Hematopoietic multipotent progenitor cell treated with erythropoietin and hydrocortisone succinate and interleukin-3 and kit ligand, for 17 days (in vitro differentiated cells): ENCODE data around the gene PTPRK.

ENCODE experiments used
- DNase-seq: peaks from one replicate; pipeline ENCODE4 v3.0.0-alpha.2; 2015; ENCODE audit warnings: low spot score

PTPRK gene

DNA sequence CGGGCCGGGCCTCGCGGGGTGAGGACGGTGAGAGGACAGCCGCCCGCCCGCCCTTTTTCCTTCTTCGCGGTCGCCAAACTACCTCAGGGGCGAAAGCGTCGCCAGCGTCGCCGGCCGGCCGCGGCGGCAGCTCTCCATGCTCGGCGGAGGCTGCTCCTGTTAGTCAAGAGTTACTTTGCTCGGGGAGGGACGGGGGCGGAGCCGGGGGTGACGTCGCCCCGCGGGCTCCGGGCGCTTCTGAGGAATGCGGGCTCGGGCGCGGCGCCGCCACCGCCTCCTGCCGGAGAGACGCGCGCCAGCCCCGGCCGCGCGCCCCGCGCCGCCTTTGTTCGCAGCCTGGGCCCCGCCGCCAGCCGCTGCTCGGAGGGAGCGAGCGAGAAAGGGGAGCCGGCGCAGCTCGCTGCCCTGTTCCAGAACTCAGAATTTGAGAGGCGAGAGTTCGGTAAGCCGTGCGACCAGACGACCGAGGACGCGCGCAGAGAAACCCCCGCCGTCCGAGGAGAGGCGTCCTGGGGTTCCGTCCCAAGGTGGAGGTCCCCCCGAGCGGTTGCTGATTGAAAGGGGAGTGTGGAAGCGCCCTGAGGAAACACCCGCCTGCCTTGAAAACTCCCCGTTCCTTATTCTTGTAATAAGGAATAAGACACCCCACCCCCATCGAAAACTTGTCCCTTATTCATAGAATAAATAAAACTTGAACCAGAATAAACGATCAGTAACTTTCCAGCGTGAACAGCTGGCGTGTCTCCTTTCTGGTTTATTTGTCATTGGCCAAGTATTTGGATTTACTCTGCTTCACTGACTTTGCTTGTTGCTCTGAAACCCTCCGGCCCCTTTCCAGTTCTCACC, at the start of gene PTPRK:
Gene PTPRK (minus strand): TSS at position 164 of the 846 bp plus-strand sequence. CDS start 241 bp downstream, outside the sequence.
- DNase-seq: no peak

DNA sequence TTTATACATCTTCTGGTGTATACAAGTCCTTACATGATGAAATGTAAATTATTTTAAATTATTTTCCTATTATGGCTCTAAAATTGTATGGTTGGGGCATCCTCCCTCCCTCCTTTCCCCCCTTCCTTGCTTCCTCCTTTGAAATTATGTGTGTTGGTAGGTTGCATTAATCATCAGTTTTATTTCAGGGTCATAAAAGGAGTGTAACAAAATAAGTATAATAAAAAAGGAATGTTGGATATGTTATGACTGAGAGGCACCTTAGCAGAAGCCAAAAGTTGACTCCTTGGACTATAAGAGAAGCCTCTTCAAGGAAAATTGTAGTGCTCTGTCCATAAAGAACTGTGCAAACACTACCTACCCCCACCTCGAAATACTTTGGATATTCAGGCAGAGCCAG, 46.6 kb upstream of the PTPRK start:
- no peak for DNase-seq

GRCh38 chr6:128560966-128561365, 40.6 kb upstream of the PTPRK start:
- DNase-seq: no peak

GRCh38 chr6:128558924-128559323, 38.5 kb upstream of the PTPRK start:
- no peak for DNase-seq

GRCh38 chr6:128558021-128558420, 37.6 kb upstream of the PTPRK start:
- no peak for DNase-seq

DNA sequence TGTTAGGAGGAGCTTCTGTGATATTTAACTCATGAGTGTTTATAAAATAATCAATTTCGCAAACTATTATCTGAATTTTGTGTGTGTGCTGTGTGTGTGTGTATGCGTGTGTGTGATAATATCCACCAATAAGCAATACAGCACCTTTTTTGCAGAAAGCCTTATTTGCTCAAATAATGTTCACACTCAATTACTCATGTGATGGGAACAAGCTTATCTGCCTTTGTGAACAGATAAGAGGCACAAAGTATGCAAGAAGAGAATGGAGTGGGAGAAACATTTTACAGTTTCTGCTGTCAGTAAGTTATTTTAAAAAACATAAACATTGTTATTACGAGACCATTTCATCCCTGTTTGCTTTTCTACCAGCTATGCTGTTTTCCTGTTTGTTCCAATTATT, 36.7 kb upstream of the PTPRK start:
- DNase-seq: no peak

DNA sequence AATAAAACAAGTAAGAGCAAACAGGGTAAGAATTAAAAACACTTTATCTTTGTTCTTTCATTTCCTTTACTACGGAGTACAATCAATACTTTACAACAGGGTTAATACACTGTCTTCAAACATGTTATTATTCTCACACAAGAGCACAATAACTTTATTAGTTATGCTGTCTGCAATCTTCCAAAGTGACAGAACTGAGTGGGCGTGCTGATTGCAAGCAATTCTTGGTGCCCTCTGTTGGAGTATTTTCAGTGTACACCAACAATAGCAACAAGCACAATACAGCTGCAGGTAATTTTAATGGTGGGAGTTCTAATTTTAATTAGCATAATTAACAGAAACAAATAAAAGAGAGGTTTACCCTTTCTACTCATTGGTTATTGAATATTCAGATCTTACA, 33.9 kb upstream of the PTPRK start:
- DNase-seq: no peak

DNA sequence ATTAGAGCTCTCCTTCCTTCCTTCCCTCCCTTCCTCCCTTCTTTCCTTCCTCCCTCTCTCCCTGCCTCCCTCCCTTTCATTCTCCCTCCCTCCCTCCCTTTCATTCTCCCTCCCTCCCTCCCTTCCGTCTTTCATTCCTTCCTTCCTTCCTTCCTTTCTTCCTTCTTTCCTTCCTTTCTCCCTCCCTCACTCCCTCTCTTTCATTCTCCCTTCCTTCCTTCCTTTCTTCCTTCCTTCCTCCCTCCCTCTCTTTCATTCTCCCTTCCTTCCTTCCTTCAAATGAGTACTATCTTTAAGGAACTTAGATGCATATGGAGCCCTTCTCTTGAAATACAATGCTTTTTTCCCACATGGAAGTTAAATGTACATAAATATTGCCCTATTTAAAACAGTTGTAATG, 20.9 kb upstream of the PTPRK start:
- DNase-seq: no peak

DNA sequence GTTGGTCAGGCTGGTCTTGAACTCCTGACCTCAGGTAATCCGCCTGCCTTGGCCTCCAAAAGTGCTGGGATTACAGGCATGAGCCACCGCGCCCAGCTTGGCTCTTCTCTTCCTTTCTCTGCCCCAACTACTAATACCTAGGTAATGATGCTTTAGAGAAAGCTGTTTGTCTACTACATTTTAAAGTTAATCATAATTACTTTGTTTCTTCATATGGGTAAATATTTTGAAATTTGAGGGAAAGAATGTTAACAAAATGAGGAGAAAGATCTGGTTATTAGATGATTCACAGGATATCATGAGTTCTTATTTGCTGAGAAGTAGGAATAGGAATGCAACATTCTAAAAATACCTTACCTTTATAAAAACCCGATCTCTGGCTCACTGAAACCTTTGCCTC, 18.4 kb upstream of the PTPRK start:
- DNase-seq: no peak

DNA sequence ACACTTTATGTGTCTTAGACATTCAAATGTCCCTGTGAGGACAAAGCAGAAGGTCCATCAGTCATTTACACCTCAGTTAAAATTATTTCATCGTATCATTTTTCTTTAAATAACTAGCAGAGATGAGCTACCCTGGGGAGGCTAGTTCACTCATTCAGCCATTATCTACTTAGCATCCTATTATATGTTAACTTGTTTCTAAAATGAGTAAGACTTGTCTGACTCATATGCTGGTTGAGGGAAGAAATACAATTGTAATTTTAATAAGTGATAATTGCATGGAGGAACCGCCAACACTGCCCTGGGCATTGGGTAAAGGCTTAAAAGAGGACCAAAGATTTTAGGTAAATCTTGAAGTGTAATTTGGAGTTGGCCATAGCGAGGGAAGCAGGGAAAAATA, 12.4 kb upstream of the PTPRK start:
- no peak for DNase-seq

DNA sequence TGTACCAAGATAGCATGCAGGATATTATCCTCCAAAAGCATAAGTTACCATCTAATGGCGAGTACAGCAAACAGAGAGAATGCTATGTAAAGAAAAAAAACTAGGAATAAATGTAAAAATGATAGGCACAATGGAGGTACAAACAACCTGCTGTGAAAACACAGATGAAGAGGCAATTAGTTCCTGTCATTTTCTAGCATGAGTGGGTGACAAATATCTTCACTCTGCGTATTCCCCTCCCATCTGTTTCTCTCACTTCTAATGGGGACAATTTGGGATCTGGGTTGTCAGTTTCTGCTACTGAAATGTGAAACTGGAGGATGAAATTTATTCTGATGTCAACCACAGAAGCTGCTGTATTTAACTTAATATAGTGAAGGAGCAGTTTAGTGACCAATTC, 11.7 kb upstream of the PTPRK start:
- DNase-seq: no peak

GRCh38 chr6:128531696-128532095, 11.3 kb upstream of the PTPRK start:
- no peak for DNase-seq

- DNase-seq: no peak
These were observed 7.8 kb upstream of the PTPRK start for GRCh38 chr6:128528241-128528640.

DNA sequence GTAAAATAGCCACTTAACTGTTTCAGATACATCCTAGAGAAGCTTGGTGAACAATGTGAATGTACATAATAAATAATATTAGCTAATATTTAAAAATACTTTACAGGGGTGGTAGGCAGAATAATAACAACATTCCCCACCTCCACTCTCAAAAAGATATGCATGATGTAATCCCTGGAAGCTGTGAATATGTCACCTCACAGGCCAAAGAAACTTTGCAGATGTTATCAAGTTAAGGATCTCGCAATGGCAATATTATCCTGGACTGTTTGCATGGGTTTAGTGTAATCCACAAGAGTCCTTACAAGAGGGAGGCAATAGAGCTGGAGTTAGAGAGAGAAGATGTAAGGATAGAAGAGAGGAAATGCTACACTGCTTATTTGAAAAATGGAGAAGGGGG, 7.0 kb upstream of the PTPRK start:
- DNase-seq: no peak

- DNase-seq: no peak
These were observed 5.9 kb upstream of the PTPRK start for GRCh38 chr6:128526152-128526914.

DNA sequence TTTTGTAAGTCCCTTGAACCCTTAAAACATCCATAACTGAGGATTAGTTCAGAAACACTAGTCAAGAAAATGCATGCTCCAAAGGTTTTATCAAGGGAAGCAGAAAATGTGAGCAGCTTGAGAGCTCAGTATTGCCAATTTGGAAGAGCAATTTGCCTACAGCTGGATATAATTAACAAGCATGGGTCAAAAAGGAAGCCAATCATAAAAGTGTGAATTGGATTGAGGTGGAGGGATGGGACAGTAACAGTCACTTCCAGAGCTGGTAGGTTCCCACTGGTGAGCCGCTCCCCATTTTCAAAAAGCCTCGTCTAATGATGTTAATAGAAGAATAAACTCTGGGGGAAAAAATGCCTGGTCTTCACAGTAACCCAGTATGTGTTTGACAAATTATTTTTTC, 5.0 kb upstream of the PTPRK start:
- no peak for DNase-seq

GRCh38 chr6:128521282-128521632, 858 bp upstream of the PTPRK start:
- DNase-seq: no peak

DNA sequence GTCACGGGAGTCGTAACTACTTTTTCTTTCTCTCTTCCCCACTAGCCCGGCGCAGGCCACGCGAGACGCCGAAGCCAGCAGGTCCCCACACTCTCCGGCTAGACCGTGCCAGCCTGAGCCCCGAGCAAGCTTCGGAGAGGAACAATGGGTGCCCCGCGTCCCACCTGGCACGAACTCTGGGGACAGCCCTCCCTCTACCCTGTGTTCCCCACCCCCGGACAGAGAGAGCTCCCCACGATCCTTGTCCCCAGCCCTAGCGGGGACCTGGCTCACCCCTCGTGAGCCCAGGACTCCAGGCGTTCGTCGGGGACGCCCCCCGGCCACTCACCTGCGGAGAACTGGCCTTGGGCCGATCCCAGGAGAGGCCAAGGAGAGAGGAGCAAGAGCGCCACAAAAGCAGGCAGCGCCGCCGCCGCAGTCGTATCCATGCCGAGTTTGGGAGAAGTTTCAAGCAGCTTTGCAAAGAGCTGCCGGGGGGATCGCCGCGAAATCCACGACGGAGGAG, 416 bp downstream of the PTPRK start:
- DNase-seq: no peak

DNA sequence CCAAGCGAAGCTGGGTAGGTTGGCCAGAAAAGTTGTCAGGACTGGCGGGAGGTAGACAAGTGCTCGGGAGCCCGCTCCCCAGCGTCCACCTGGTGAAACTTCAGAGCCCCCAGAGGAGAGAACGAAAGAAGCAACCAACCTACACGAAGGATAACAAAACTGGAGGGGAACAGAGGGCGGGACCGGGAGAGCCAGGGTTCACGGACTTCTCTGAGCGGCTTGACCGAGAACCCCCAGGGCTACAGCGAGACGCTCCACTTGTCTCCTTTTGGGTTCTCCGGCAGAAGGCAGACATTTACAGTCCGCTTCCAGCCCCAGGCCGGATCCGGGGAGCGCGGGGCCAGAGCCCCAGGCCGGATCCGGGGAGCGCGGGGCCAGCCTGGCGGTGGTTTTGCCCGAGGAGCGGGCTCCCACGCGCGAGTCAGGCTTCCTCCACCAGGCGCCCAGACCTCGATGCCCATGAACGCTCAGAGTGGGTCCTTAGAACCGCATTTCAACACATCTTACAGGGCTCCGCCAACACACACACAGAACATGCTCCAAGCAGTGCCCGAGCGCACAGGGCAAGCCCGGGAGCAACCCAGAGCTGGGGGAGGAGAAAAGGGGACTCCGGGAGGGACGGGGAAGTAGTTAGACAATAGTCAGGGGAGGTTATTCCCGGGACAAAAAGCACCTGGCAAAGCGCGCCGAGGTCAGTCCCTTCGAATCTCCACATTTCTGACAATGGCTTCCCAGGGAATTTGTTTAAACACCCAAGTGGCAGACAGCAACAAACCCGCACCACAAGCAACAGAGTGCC, 1.1 kb downstream of the PTPRK start:
- no peak for DNase-seq

DNA sequence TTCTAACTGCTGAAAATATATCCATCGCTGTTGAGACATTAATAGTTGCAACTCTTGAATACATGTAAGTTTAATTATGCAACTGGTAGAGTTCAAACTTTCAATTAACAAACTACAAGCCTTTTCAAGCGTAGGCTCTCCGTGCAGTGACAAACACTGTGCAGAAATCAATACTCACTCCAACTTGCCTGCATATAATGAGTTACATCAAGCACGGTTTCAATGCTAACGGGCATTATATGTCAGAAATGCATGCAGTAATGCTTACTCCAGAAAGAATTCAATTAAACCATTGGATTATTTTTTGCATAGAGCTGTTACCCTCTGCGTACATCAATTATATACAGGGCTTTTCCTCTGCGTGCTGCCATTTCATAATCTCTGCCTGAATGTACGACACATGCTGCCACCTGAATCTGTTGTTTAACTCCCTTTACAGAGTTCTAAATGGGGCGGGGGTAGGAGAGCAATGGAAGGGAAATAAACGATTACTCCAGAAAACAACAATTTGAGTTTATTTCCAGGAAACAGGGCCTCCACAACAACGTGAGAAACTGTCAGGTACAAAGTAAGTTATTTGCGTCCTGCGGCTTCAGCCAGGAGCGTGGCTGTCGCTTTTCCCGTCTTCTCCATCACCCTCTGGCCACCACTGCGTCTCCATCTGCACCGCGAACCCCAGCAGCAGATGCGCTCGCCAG, 1.8 kb downstream of the PTPRK start:
- DNase-seq: no peak

DNA sequence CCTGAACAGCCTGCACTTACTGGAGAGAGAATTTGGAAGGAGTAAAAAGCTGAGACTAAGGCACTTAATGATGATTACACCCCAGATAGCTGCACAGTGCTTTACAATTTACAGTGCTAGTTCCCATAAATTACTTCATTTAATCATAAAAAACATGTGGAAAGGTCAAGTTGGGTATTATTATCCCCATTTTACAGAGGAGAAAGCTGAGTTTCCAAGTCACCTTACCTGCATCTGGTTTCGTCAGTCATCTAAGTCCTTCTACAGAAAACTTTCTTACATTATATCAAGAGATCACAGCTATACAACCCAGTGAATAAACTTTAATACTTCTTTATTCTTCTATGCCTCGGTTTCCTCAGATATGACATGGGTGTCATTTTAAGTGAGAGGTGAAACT, 3.3 kb downstream of the PTPRK start:
- DNase-seq: no peak

GRCh38 chr6:128516514-128516898, 3.9 kb downstream of the PTPRK start:
- no peak for DNase-seq
